Skeletal muscle tissue (tissue), 4 donors: Measurements from ENCODE around the gene PYM1. TPM values are rescaled to one million over a fixed set of nuclear protein-coding genes. Genes with fewer than 3 reads are reported as not detected.

Source experiments
- H3K27ac ChIP-seq: one replicate; pipeline ENCODE4 v1.7.0; 2013; ENCODE audit warnings: mild to moderate bottlenecking, low read depth, low read length, inconsistent platforms
- H3K27me3 ChIP-seq, 3 donors: one replicate each; pipeline ENCODE4 v1.7.0; 2013; ENCODE audit warnings: low read length in 3 of 3; ENCODE audit not compliant: control insufficient read depth in 3 of 3, insufficient read depth in 3 of 3
- H3K36me3 ChIP-seq, 3 donors: one replicate each; pipeline ENCODE4 v1.7.0; 2013; ENCODE audit warnings: low read length in 3 of 3; ENCODE audit not compliant: control insufficient read depth in 3 of 3, insufficient read depth in 3 of 3
- H3K4me1 ChIP-seq, 3 donors: one replicate each; pipeline ENCODE4 v1.7.0; 2013; ENCODE audit warnings: low read length in 3 of 3, mild to moderate bottlenecking in 3 of 3; ENCODE audit not compliant: control insufficient read depth in 3 of 3, insufficient read depth in 3 of 3
- H3K4me3 ChIP-seq, 3 donors: one replicate each; pipeline ENCODE4 v1.7.0; 2013; ENCODE audit warnings: low read length in 3 of 3
- H3K9ac ChIP-seq, 3 donors: one replicate each; pipeline ENCODE4 v1.7.0; 2013; ENCODE audit warnings: low read length in 3 of 3, mild to moderate bottlenecking in 3 of 3, moderate library complexity in 2 of 3, low read depth in 1 of 3
- H3K9me3 ChIP-seq, 3 donors: one replicate each; pipeline ENCODE4 v1.7.0; 2013; ENCODE audit warnings: low read length in 3 of 3; ENCODE audit not compliant: control insufficient read depth in 3 of 3
- total RNA-seq: library from RNA; depleted of rRNA; stranded (reverse); fragments of >200 nt; gene quantifications from one replicate; pipeline ENCODE4 v1.2.3, GENCODE V29; 2014
- donor health status: Osteomylitis.

Gene PYM1
- total RNA-seq, 1 donor from 2014 or later = 16.2 TPM

GRCh38 chr12:55942055-55942454 is 14.4 kb upstream of the PYM1 start:
- H3K4me1 ChIP-seq = peaks cover 3 to 9% (median 9%) of the 10 kb centered on the region in 3 donors
- no peaks in the 10 kb centered on the region for H3K9me3 ChIP-seq
- peaks cover 0 to 6% (median 0%) of the 10 kb centered on the region in 3 donors for H3K36me3 ChIP-seq
- no peak overlapping the region for H3K27ac ChIP-seq
- H3K27me3 ChIP-seq = no peaks in the 10 kb centered on the region
- H3K9ac ChIP-seq = no peak overlapping the region
- H3K4me3 ChIP-seq = no peak overlapping the region

- H3K9ac ChIP-seq = peak overlapping the region in 2 of 3 donors; percentile 2 to 71
- H3K4me1 ChIP-seq = peaks cover 3 to 9% (median 9%) of the 10 kb centered on the region in 3 donors
- H3K27me3 ChIP-seq = no peaks in the 10 kb centered on the region
- H3K27ac ChIP-seq = no peak overlapping the region
- no peaks in the 10 kb centered on the region for H3K9me3 ChIP-seq
- peaks cover 0 to 6% (median 0%) of the 10 kb centered on the region in 3 donors for H3K36me3 ChIP-seq
- peak overlapping the region; percentile 53 to 54 (median 54) for H3K4me3 ChIP-seq
Observed at GRCh38 chr12:55940065-55940732, 12.5 kb upstream of the PYM1 start.

- Histone ChIP-seq H3K4me1 (peaks cover 3 to 9% (median 9%) of the 10 kb centered on the region in 3 donors), H3K27ac (no peak overlapping the region), H3K4me3 (no peak overlapping the region), H3K36me3 (peaks cover 0 to 6% (median 0%) of the 10 kb centered on the region in 3 donors), H3K9me3 (no peaks in the 10 kb centered on the region), H3K27me3 (peaks cover 0 to 7% (median 3%) of the 10 kb centered on the region in 3 donors), H3K9ac (no peak overlapping the region)
Observed at GRCh38 chr12:55938826-55939501, 11.3 kb upstream of the PYM1 start.

- no peak overlapping the region for H3K27ac ChIP-seq
- no peak overlapping the region for H3K9ac ChIP-seq
- peaks cover 3 to 9% (median 9%) of the 10 kb centered on the region in 3 donors for H3K4me1 ChIP-seq
- no peaks in the 10 kb centered on the region for H3K9me3 ChIP-seq
- H3K36me3 ChIP-seq = peaks cover 0 to 6% (median 0%) of the 10 kb centered on the region in 3 donors
- H3K27me3 ChIP-seq = peaks cover 0 to 14% (median 8%) of the 10 kb centered on the region in 3 donors
- no peak overlapping the region for H3K4me3 ChIP-seq
Observed at GRCh38 chr12:55937981-55938380, 10.3 kb upstream of the PYM1 start.

GRCh38 chr12:55935738-55936151 is 8.1 kb upstream of the PYM1 start:
- H3K9me3 ChIP-seq = no peaks in the 10 kb centered on the region
- H3K4me1 ChIP-seq = peaks cover 21 to 25% (median 24%) of the 10 kb centered on the region in 3 donors
- H3K36me3 ChIP-seq = no peaks in the 10 kb centered on the region
- peak overlapping the region; percentile 45 for H3K27ac ChIP-seq
- peak overlapping the region in 1 of 3 donors; percentile 23 for H3K4me3 ChIP-seq
- H3K27me3 ChIP-seq = peaks cover 0 to 30% (median 17%) of the 10 kb centered on the region in 3 donors
- H3K9ac ChIP-seq = peak overlapping the region in 2 of 3 donors; percentile 27 to 33

GRCh38 chr12:55934773-55935172 is 7.1 kb upstream of the PYM1 start:
- Histone ChIP-seq H3K4me3 (no peak overlapping the region), H3K27me3 (peaks cover 0 to 30% (median 17%) of the 10 kb centered on the region in 3 donors), H3K9me3 (no peaks in the 10 kb centered on the region), H3K4me1 (peaks cover 17 to 22% (median 20%) of the 10 kb centered on the region in 3 donors), H3K36me3 (no peaks in the 10 kb centered on the region), H3K27ac (no peak overlapping the region), H3K9ac (no peak overlapping the region)

- Histone ChIP-seq H3K36me3 (no peaks in the 10 kb centered on the region), H3K9me3 (no peaks in the 10 kb centered on the region), H3K27ac (no peak overlapping the region), H3K9ac (no peak overlapping the region), H3K27me3 (peaks cover 0 to 30% (median 17%) of the 10 kb centered on the region in 3 donors), H3K4me1 (peaks cover 15 to 22% (median 20%) of the 10 kb centered on the region in 3 donors), H3K4me3 (no peak overlapping the region)
Observed at GRCh38 chr12:55933799-55934742, 6.4 kb upstream of the PYM1 start.

GRCh38 chr12:55933169-55933798 is 5.6 kb upstream of the PYM1 start:
- Histone ChIP-seq H3K4me1 (peaks cover 18 to 26% (median 25%) of the 10 kb centered on the region in 3 donors), H3K4me3 (no peak overlapping the region), H3K9me3 (no peaks in the 10 kb centered on the region), H3K9ac (no peak overlapping the region), H3K27ac (no peak overlapping the region), H3K27me3 (peaks cover 0 to 30% (median 17%) of the 10 kb centered on the region in 3 donors), H3K36me3 (no peaks in the 10 kb centered on the region)

GRCh38 chr12:55932551-55932910 is 4.8 kb upstream of the PYM1 start:
- Histone ChIP-seq H3K9ac (peak overlapping the region in 1 of 3 donors; percentile 51), H3K4me1 (peaks cover 23 to 33% (median 29%) of the 10 kb centered on the region in 3 donors), H3K27me3 (peaks cover 0 to 30% (median 17%) of the 10 kb centered on the region in 3 donors), H3K4me3 (peak overlapping the region; percentile 41 to 79 (median 78)), H3K9me3 (no peaks in the 10 kb centered on the region), H3K36me3 (no peaks in the 10 kb centered on the region), H3K27ac (no peak overlapping the region)
